ENCODE measurements around the gene MED15. TPM values are rescaled to one million over a fixed set of nuclear protein-coding genes. Genes with fewer than 3 reads are reported as not detected.
A peak's percentile ranks its signal among the peaks of the same experiment; 100 is the strongest.

MED15 gene
- total RNA-seq, 1 donor from 2014 or later: 84.5 TPM

DNA sequence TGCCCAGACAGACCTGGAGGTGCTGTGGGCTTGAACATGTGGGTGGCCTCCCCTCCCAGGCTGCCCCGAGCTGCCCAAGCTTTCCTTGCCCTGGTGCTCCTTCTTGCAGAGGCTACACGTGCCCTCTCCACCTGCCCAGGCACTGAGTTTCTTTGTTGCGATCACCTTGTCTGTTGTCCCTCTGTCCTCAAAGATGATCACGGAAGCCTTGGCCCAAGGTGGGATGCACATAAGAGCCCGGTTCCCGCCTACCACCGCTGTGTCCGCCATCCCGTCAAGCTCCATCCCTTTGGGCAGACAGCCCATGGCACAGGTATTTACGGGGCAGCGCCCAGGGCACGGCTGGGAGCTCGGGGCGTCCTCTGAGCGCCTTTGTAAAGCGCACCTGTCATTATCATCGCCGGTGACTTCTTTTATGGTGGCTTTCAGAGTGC is 67.5 kb downstream of the MED15 start:
- TF ChIP-seq, protein P1, sequence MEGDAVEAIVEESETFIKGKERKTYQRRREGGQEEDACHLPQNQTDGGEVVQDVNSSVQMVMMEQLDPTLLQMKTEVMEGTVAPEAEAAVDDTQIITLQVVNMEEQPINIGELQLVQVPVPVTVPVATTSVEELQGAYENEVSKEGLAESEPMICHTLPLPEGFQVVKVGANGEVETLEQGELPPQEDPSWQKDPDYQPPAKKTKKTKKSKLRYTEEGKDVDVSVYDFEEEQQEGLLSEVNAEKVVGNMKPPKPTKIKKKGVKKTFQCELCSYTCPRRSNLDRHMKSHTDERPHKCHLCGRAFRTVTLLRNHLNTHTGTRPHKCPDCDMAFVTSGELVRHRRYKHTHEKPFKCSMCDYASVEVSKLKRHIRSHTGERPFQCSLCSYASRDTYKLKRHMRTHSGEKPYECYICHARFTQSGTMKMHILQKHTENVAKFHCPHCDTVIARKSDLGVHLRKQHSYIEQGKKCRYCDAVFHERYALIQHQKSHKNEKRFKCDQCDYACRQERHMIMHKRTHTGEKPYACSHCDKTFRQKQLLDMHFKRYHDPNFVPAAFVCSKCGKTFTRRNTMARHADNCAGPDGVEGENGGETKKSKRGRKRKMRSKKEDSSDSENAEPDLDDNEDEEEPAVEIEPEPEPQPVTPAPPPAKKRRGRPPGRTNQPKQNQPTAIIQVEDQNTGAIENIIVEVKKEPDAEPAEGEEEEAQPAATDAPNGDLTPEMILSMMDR (conservative IDR thresholded peaks at IDR 0.05): no peak
- Mint-ChIP-seq H3K9me3 (no peaks in the 10 kb centered on the region), H3K4me1 (no peaks in the 10 kb centered on the region), H3K27me3 (ENCODE audit: low read depth) (no peaks in the 10 kb centered on the region), H3K36me3 (ENCODE audit: low read depth) (peaks cover 15% of the 10 kb centered on the region), H3K27ac (ENCODE audit: unreplicated experiment) (no peak overlapping the region), H3K4me3 (no peak overlapping the region)
- no peak for DNase-seq (ENCODE audit: low read depth, low spot score)

- no peaks in the 10 kb centered on the region for H3K27me3 Mint-ChIP-seq (ENCODE audit: low read depth)
- H3K9me3 Mint-ChIP-seq: no peaks in the 10 kb centered on the region
- TF ChIP-seq, protein P1 (conservative IDR thresholded peaks at IDR 0.05): no peak
- no peak overlapping the region for H3K4me3 Mint-ChIP-seq
- no peaks in the 10 kb centered on the region for H3K4me1 Mint-ChIP-seq
- DNase-seq (ENCODE audit: low read depth, low spot score): no peak
- H3K36me3 Mint-ChIP-seq (ENCODE audit: low read depth): peaks cover 15% of the 10 kb centered on the region
- peak overlapping the region; percentile 86 for H3K27ac Mint-ChIP-seq (ENCODE audit: unreplicated experiment)
Observed at GRCh38 chr22:20575724-20576444, 68.5 kb downstream of the MED15 start.

- Mint-ChIP-seq H3K36me3 (ENCODE audit: low read depth) (peaks cover 15% of the 10 kb centered on the region), H3K4me1 (no peaks in the 10 kb centered on the region), H3K4me3 (no peak overlapping the region), H3K9me3 (no peaks in the 10 kb centered on the region), H3K27me3 (ENCODE audit: low read depth) (no peaks in the 10 kb centered on the region), H3K27ac (ENCODE audit: unreplicated experiment) (peak overlapping the region; percentile 86)
- no peak for DNase-seq (ENCODE audit: low read depth, low spot score)
- TF ChIP-seq, protein P1 (conservative IDR thresholded peaks at IDR 0.05): no peak
Observed at GRCh38 chr22:20576445-20576816, 69.0 kb downstream of the MED15 start.

GRCh38 chr22:20577045-20577444 is 69.6 kb downstream of the MED15 start:
- TF ChIP-seq, protein P1 (conservative IDR thresholded peaks at IDR 0.05): no peak
- DNase-seq (ENCODE audit: low read depth, low spot score): no peak
- Mint-ChIP-seq H3K27me3 (ENCODE audit: low read depth) (no peaks in the 10 kb centered on the region), H3K9me3 (no peaks in the 10 kb centered on the region), H3K36me3 (ENCODE audit: low read depth) (peaks cover 15% of the 10 kb centered on the region), H3K27ac (ENCODE audit: unreplicated experiment) (peak overlapping the region; percentile 57), H3K4me3 (no peak overlapping the region), H3K4me1 (no peaks in the 10 kb centered on the region)

- H3K9me3 Mint-ChIP-seq: no peaks in the 10 kb centered on the region
- no peaks in the 10 kb centered on the region for H3K4me1 Mint-ChIP-seq
- no peak overlapping the region for H3K4me3 Mint-ChIP-seq
- H3K27ac Mint-ChIP-seq (ENCODE audit: unreplicated experiment): peak overlapping the region; percentile 35
- no peaks in the 10 kb centered on the region for H3K27me3 Mint-ChIP-seq (ENCODE audit: low read depth)
- H3K36me3 Mint-ChIP-seq (ENCODE audit: low read depth): peaks cover 15% of the 10 kb centered on the region
- TF ChIP-seq, protein P1 (conservative IDR thresholded peaks at IDR 0.05): no peak
- no peak for DNase-seq (ENCODE audit: low read depth, low spot score)
Observed at GRCh38 chr22:20577549-20577975, 70.2 kb downstream of the MED15 start.
